RPMI7951 (cell line): ENCODE results near the gene ALDOB. TPM values are rescaled to one million over a fixed set of nuclear protein-coding genes. Genes with fewer than 3 reads are reported as not detected.

ENCODE experiments used
- DNase-seq: peaks from one replicate; pipeline ENCODE4 v3.0.0-alpha.2; 2012; ENCODE audit warnings: low read depth
- total RNA-seq: library from RNA; depleted of rRNA; stranded (reverse); fragments of >200 nt; shearing (Covaris generic); gene quantifications from 2 replicates; pipeline ENCODE4 v1.2.3, GENCODE V29; 2014

The ALDOB gene
- total RNA-seq, 1 experiment from 2014 or later = not detected

DNA sequence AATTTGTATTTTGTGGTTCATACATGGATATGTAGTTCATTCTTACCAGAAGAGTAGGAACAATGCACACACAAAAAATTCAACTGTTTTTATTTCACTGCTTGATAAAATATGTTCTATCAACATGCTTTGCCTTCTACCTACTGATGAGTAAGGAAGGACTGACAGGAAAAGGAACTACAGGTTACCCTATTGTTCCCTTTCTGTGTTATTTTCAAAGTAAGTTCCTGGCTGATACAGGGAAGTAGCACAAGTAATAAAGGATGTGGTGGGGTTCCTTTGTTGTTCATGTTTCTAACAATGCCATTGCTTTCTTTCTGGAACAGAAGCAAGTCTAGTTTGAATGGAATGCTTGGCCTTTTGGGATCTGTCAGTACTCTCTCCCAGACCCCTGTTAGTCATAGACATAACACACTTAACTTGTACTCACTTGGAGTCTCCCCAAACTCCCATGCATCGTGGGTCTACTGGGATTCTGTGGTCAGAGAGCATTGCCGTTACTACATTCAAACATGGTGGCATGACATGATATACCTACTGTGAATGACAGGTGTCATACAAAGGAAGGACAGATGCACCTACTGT, 20.2 kb upstream of the ALDOB start:
- DNase-seq = no peak

DNA sequence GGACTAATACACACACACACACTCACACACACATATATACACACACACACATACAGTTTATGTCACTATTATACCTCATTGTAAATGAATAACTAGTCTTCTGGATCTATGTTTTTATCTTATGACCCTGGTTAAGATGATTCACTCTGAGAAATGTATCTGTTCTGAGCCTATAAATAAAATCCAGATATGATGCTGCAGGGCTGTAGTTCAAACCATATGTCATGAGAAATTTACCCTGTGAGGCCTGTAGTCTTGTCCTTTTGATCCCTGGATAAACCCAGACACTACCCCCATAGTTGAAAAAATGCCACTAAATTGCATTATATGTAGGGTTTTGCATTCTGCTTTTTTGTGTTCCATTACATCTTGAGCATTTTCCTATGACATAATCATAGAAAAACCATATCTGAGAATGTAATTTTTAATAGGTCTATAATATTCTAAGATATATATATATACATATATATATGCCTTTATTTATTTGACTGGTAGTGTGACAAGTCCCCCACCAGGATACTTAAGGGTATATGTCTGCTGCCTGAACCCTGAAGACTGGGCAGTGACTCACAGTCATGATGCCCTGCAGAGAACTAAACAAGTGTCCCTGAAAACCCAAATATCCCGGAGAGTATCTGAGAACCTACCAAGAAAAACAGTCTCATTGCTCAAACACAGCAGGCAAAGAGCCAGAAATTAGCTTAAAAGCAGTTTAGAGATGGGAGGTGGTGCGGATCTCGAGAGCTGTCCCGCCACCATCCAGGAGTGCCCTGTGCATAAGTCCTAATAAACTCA, 18.4 kb upstream of the ALDOB start:
- no peak for DNase-seq

DNA sequence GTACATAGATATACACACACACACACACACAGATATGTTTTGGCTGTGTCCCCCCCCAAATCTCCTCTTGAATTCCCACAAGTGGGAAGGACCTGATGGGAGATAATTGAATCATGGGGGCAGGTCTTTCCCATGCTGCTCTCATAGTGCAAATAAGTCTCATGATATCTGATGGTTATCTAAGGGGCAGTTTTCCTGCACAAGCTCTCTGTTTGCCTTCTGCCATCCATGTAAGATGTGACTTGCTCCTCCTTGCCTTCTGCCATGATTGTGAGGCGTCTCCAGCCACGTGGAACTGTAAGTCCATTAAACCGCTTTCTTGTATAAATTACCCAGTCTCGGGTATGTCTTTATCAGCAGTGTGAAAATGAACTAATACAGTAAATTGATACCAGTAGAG, 15.9 kb upstream of the ALDOB start:
- DNase-seq = no peak

GRCh38 chr9:101450931-101451330, 15.4 kb upstream of the ALDOB start:
- DNase-seq = no peak

GRCh38 chr9:101449071-101449721, 13.6 kb upstream of the ALDOB start:
- peak; percentile 59 for DNase-seq

GRCh38 chr9:101448680-101449070, 13.1 kb upstream of the ALDOB start:
- DNase-seq = no peak

GRCh38 chr9:101446732-101447131, 11.2 kb upstream of the ALDOB start:
- no peak for DNase-seq

GRCh38 chr9:101445353-101446029, 9.9 kb upstream of the ALDOB start:
- DNase-seq = peak; percentile 41

GRCh38 chr9:101443364-101443771, 7.8 kb upstream of the ALDOB start:
- DNase-seq = no peak

DNA sequence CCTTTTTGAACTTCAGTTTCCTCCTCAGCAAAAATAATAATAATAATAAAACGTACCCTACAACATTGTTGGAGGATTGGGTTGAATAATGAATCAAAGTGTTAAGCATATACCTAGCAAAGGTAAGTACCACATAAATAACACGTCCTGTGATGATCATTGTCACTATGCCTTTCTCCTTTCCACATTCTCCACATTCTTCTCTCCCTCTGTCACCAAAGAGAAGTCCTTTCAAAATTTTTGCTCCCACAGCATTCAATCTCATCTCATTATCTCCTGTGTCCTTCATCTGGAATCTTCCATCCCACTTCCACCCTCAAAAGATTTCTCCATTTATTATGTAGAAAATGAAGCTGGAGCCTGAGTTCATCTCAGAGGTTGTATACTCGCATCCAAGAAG, 7.2 kb upstream of the ALDOB start:
- no peak for DNase-seq

DNA sequence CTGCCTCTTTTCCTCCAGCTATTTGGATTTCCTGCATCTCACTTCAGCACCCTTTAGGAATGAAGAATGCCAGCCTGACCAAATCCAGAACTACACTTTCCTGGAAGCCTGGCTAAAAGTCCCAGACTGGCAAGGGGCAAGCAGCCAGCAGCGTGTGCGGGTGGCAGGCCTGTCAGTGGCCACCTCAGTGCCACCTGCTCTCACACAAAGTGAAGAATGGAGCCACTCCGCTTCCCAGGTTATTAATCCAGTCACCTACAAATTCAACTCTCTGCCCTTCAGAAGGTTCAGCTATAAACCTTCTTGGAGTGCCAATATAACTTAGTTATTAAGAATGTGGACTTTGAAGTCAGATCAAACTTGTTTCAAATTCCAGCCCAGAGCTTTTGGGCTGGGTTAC, 6.7 kb upstream of the ALDOB start:
- DNase-seq = no peak

DNA sequence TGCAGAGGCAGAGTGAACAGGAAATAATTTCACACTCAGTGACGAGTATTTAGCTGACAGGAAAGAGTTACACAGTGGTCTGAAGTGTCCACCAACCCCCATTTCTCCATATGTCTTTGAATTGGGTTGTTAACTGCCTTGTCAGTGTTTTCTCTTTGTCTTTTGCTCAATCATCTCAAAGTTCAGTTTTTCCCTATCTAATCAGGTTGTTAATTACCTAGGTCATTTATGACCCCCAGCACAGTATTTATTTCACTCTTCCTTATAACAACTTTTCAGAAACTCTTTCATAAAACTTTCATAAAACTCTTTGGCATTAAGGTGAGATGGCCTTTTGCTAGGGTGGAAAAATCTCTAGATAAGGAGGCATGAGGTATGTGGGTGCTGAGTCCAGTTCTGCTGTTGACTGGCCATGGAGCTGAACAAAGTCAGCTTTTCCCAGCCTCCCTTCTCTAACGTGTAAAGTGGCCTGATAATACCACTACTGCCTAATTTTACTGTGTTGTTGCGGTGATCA, 5.2 kb upstream of the ALDOB start:
- DNase-seq = no peak

DNA sequence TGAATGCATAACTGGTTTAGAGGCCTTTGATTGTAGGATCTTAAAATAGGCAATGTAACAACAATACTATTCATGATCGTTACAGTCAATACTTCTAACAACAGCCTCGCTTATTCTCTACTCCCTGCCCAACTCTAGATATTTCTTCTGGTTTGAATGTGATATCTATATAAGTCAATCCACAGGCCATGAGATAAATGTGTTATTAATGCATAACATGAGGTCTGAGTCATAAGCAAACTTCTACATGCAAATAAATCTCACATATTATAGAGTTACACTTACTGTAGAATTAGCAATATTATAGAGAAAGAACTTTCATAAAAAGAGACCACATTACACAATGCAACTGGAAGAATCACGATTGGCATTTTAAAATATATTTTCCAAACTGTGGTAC, 2.9 kb upstream of the ALDOB start:
- DNase-seq = no peak

DNA sequence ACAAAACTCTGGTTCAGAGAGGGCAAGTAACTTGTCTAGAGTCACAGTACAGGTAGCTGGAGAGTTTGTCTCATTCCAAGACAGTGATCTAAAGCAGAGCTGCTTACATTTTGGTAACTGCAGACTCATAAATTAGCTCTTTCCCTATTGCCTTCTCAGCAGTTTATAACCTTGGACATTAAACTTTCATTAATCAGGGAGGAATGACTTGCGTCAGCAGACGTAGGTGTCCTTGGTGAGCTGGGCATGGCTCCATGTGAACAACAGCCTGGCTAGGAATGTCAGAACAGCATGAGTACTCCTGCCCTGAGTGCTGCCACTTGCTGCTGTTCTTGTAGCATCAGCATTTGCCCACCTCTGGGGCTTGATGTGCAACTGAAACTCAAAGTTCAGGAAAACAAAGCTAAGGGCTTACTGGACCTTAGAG, 2.2 kb upstream of the ALDOB start:
- no peak for DNase-seq

- no peak for DNase-seq
These were observed 576 bp downstream of the ALDOB start for GRCh38 chr9:101434998-101435397.

DNA sequence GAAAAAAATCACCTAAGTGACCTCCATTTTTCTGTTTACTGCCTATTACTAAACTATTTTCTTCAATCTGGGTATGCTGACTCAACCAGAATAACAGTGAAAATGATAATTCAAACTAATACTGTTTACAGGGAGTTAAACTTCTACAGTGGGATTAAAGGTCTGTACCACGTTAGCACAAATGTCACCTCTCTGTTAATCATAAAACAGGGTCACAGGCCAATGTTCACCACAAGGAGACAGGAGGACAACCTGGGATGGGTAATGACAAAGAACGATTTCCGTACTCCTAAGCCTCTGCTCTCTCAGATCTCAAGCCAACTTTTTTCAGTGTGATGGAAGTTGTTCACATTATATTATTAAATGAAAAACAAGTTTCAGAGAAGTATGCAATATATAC, 2.3 kb downstream of the ALDOB start:
- no peak for DNase-seq

DNA sequence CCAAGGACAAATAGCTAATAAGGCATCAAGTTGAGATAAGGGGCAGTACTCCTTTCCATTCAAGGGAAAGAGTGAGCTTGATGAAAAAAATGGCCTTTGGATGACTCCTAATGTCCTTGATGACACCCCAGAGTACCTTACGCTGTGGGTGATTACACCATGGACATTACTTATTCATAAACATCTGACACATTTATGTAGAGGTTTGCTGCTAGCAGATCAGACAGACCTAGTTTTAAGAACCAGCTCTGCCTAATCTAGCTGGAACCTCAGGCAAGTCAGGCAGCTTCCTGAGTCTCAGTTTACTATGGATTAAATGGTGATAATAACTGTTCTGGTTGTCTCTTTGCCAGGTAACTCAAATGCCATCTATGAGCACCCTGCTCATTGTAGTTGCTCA, 2.8 kb downstream of the ALDOB start:
- no peak for DNase-seq

DNA sequence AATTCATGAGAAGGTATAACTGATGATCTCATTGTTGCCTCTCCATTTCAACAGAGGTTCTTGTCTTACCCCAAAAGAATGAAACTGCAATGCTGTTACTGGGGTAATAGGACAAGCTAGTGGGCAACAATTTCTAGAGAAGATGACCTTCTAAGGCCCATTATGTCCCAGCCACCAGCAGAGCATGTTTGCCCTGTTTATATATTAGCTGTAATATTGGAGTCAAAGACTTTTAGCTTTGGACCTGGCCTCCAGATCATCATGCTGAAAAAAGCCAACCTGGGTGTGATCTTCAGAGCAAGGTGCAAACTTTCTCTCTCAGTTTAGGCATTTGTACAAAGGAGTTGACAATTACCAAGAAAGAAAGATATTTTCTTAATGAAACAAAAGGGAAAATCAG, 3.4 kb downstream of the ALDOB start:
- DNase-seq = no peak

- no peak for DNase-seq
These were observed 5.8 kb downstream of the ALDOB start for GRCh38 chr9:101429736-101430135.

DNA sequence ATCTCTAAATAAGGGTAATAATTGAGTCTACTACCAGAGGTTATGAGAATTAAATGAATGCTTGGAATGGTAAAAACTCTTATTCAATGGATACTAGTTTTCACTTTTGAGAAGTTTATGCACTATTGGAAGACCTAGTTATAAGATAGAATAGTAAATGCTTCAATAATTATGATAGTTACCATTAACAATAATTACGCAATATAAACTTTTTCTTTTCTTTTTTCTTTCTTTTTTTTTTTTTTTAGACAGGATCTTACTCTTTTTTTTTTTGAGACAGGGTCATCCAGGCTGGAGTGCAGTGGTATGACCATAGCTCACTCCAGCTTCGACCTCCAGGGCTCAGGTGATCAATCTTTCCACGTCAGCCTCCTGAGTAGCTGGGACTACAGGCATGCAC, 6.7 kb downstream of the ALDOB start:
- no peak for DNase-seq

DNA sequence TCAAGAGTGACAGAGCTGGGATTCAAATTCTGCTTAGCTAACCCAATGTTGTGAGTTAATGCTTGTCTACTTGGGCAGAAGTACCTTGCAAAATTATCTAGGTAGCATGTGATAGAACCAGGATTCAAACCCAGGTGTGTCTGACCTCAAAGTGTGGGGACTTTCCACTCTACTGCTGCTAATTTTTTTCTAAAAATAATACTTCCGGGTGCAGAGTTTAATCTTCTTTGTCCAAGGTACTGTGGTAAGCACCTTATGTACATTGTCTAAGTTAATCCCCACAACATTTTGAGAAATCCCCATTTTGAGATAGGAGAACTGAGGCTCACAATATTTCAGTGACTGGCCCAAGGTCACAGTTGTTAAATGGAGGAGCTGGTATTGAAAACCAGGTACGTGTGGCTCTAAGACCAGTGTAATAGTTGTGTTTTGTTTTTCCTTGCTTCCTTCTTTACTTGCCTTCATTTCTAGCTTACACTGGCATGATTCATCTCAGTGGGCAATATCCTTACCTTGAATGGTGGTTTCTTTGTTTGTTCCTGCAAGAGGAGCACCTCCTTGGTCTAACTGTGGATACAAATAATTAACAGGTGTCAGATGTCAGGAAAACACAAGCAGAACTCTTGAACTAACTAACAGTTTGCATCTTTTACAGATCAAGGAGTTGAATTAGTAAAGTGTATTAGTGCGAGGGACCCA, 7.5 kb downstream of the ALDOB start:
- no peak for DNase-seq

DNA sequence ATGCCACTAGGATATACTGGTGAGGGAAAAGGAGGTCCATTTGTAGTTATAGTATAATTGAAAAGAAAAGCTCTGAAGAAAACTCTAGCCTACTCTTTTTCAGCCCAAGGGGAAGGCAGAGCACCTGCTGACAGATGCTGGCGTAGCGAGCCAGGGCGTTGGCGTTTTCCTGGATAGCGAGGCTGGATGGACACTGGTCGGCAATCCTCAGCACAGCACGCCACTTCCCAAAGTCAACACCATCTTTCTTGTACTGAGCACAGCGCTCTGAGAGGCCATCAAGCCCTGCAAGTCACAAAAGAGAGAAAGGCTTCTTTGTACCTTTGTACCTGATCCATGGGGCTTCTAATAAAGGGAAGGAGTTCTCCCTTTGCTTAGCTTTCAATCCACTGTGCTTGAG, 8.2 kb downstream of the ALDOB start:
- DNase-seq = no peak
